GM12891 (cell line): ENCODE measurements around the gene SHB.
A peak's percentile ranks its signal among the peaks of the same experiment; 100 is the strongest.

Experiments
- DNase-seq: peaks from one replicate; pipeline ENCODE4 v3.0.0; 2011; ENCODE audit warnings: low spot score; ENCODE audit not compliant: insufficient read length
- FAIRE-seq: peaks from 2 replicates; lab custom pipeline; 2011; peaks lifted over from hg19 to GRCh38; lab: Jason Lieb, UNC
- PAX5 ChIP-seq: IDR thresholded peaks from 2 replicates; pipeline ENCODE4 v1.6.1; 2011; ENCODE audit warnings: low read length, moderate library complexity, mild to moderate bottlenecking; ENCODE audit not compliant: insufficient read depth, severe bottlenecking
- POLR2A ChIP-seq: IDR thresholded peaks from 2 replicates; pipeline ENCODE4 v1.6.1; 2011; ENCODE audit warnings: low read depth, low read length, control low read depth
- POLR2AphosphoS5 ChIP-seq: IDR thresholded peaks from 2 replicates; pipeline ENCODE4 v1.6.1; 2011; ENCODE audit warnings: low read depth, low read length, control low read depth
- POU2F2 ChIP-seq: IDR thresholded peaks from 2 replicates; pipeline ENCODE4 v1.6.1; 2011; ENCODE audit warnings: low read depth, mild to moderate bottlenecking, control low read depth, low read length, moderate library complexity
- SPI1 ChIP-seq: IDR thresholded peaks from 2 replicates; pipeline ENCODE4 v1.6.1; 2011; ENCODE audit warnings: low read depth, low read length, control low read depth
- TAF1 ChIP-seq: IDR thresholded peaks from 2 replicates; pipeline ENCODE4 v1.6.1; 2011; ENCODE audit warnings: low read depth, low read length, control low read depth

Gene SHB

DNA sequence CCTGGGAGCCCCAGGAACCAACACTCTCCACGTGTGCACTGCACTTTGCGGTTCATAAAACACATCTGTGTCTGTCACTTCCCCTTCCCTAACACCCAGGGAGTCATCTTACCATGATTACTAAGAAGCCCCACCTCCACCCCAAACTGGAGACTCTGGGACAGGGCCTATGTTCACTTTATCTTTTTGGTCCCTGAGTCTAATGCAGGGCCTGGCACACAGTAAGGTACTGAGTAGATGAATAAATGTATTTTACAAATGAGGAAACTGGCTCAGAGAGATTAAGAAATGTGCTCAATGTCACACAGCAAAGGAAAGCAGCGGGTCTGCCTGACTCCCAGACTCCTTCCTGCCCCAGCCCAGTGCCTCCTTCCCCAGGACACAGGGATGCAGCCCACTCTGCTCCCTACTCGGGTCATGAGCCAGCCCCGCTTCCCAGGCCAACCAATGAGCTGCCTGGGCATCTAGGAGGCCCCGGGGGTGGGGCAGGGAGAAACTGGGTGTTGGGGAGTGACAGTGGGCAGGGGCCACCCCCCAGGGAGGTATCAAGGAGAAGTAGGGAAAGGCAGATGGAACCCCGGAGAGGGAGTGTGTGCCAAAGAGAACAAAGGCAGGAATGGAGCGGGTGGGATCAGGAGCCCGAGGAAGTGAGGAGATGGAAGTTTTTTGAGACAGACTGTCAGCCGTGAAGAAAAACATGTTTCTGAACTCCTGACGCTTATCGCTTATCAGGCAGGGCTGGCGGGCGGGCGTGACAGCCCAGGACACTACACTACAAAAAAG, 30.5 kb downstream of the SHB start:
- TF ChIP-seq SPI1 (peak; percentile 48; the same call in 1 of the 2 replicates), POU2F2 (no peak)
- DNase-seq, result peak; percentile 39
- no peak for FAIRE-seq

- DNase-seq (no peak), FAIRE-seq (no peak)
- no peak for TF ChIP-seq POLR2AphosphoS5
These were observed 31.1 kb downstream of the SHB start for GRCh38 chr9:38037981-38038306.

- no peak for FAIRE-seq
- TF ChIP-seq POU2F2 (no peak), TAF1 (no peak), SPI1 (no peak), PAX5 (no peak), POLR2A (no peak)
- DNase-seq, result no peak
These were observed 32.5 kb downstream of the SHB start for GRCh38 chr9:38036359-38037084.

- TF ChIP-seq POLR2A, result no peak
- TF ChIP-seq TAF1, result no peak
- no peak for TF ChIP-seq POLR2AphosphoS5
- TF ChIP-seq SPI1, result no peak
- TF ChIP-seq PAX5, result no peak
- no peak for TF ChIP-seq POU2F2
- DNase-seq (no peak), FAIRE-seq (no peak)
These were observed 33.2 kb downstream of the SHB start for GRCh38 chr9:38035873-38036272.

DNA sequence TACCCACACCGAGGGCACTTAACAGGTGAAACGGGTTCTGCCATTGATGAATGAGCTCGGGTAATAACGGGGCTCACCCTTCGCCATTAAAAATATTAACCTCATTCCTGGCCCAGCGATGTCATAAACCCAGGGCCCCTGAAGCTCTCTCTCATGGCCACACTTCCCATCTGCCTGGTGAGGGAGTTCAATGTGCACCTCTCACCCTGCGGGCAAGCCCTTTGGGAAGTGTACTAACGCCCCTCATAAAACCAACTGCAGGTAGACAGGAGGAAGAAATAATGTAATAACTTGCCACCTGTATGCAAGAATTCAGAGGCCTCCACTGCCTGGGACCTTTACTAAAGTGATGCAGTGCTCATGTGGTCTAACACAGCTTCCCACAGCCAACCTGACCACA, 35.1 kb downstream of the SHB start:
- no peak for TF ChIP-seq POLR2AphosphoS5
- TF ChIP-seq TAF1, result no peak
- no peak for TF ChIP-seq POU2F2
- no peak for TF ChIP-seq SPI1
- FAIRE-seq (no peak), DNase-seq (no peak)

DNA sequence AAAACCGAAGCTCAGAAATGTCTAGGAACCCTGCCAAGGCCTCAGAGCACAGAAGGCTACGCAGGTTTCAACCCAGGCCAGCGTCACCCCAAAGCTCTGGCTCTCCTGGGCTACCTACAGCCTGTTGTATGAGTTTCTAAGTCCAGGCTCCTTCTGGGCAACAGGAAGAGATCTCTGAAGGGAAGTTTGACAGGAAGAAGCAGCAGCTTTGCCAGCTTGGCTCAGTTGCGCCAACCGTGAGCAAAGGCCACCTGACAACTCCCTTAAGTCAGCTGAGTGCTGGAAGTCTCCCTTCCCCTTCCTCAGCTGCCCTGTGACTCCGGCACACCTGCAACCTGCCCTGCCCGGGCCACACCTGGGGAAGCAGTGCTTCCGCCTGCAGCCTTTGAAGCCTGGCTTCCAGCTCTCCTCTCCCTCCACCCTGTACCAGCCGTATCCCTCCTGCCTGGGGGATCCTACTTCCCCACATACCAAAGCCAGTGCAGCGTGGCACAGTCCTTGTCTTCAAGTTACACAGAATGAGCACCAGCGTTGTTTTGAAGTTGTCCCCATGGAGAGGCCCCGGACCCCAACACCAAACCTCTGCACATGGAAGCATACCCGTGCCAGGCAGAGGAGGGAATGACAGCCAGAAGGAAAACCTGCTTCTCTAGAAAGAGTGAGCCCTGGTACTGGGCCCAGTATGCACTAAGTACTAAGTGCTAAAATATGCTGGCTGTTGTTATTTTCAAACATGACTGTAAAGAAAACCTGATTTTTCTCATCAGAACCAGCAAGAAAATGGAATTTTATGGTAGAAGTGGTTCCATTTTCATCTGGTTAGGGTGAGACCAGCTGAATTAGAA, 36.5 kb downstream of the SHB start:
- no peak for TF ChIP-seq PAX5
- no peak for TF ChIP-seq POLR2A
- no peak for TF ChIP-seq SPI1
- TF ChIP-seq POLR2AphosphoS5, result no peak
- no peak for TF ChIP-seq POU2F2
- no peak for TF ChIP-seq TAF1
- FAIRE-seq, result no peak
- no peak for DNase-seq

- no peak for FAIRE-seq
- TF ChIP-seq PAX5 (no peak), POLR2AphosphoS5 (no peak), POU2F2 (no peak), SPI1 (no peak), POLR2A (no peak), TAF1 (no peak)
- no peak for DNase-seq
These were observed 37.4 kb downstream of the SHB start for GRCh38 chr9:38031594-38031993.

GRCh38 chr9:38030658-38031057, 38.4 kb downstream of the SHB start:
- FAIRE-seq (no peak), DNase-seq (no peak)
- TF ChIP-seq POU2F2 (no peak), TAF1 (no peak), SPI1 (no peak)

- peak; percentile 28 for FAIRE-seq
- DNase-seq, result no peak
- no peak for TF ChIP-seq POLR2A
These were observed 39.0 kb downstream of the SHB start for GRCh38 chr9:38029915-38030638.

- DNase-seq (no peak), FAIRE-seq (no peak)
- no peak for TF ChIP-seq TAF1
- TF ChIP-seq POLR2AphosphoS5, result no peak
- no peak for TF ChIP-seq PAX5
- no peak for TF ChIP-seq SPI1
- TF ChIP-seq POU2F2, result no peak
- TF ChIP-seq POLR2A, result no peak
These were observed 41.3 kb downstream of the SHB start for GRCh38 chr9:38027714-38028113.
